Activated CD4-positive, alpha-beta memory T cell treated with anti-CD3 and anti-CD28 coated beads for 36 hours (primary cell): Measurements from ENCODE around the gene PSMD8. TPM values are rescaled to one million over a fixed set of nuclear protein-coding genes. Genes with fewer than 3 reads are reported as not detected.

Source experiments
- CTCF ChIA-PET: fragments of 350-600 bp; sonication (Branson Sonifier 250); formaldehyde crosslinking; loops from one replicate; lab custom pipeline; 2021; ENCODE audit warnings: antibody characterized with exemption, inconsistent platforms; lab: Charles Lee
- POLR2A ChIA-PET: fragments of 350-600 bp; sonication (Branson Sonifier 250); formaldehyde crosslinking; loops from one replicate; lab custom pipeline; 2021; ENCODE audit warnings: antibody characterized with exemption; lab: Charles Lee
- DNase-seq: peaks from one replicate; pipeline ENCODE4 v3.0.0-alpha.2; 2020
- H3K27ac Mint-ChIP-seq: one replicate; pipeline ENCODE4 v1.8.0; 2021; ENCODE audit warnings: mixed read lengths
- H3K27me3 Mint-ChIP-seq: one replicate; pipeline ENCODE4 v1.8.0; 2021; ENCODE audit warnings: mixed read lengths
- H3K36me3 Mint-ChIP-seq: one replicate; pipeline ENCODE4 v1.8.0; 2021; ENCODE audit warnings: mixed read lengths
- H3K4me1 Mint-ChIP-seq: one replicate; pipeline ENCODE4 v1.8.0; 2021; ENCODE audit warnings: low read depth, mixed read lengths
- H3K4me3 Mint-ChIP-seq: one replicate; pipeline ENCODE4 v1.8.0; 2021; ENCODE audit warnings: mild to moderate bottlenecking, mixed read lengths
- H3K9me3 Mint-ChIP-seq: one replicate; pipeline ENCODE4 v1.8.0; 2021; ENCODE audit warnings: mixed read lengths
- intact Hi-C: fragments of 100-400 bp; cut with micrococcal nuclease; formaldehyde crosslinking; loops from one replicate; pipeline ENCODE4 v1.15.1; 2023
- total RNA-seq, 2 experiments: library from RNA; stranded (reverse); gene quantifications; one replicate each; pipeline ENCODE4 v1.2.3, GENCODE V29; 2021

Gene PSMD8
- total RNA-seq, 2 experiments from 2014 or later: 214 to 224 TPM

- no peak overlapping the region for H3K4me3 Mint-ChIP-seq
- no peak overlapping the region for H3K27ac Mint-ChIP-seq
- ChIA-PET POLR2A (no interaction called here), CTCF (no interaction called here)
- no peaks in the 10 kb centered on the region for H3K9me3 Mint-ChIP-seq
- H3K4me1 Mint-ChIP-seq: peaks cover 22% of the 10 kb centered on the region
- intact Hi-C loops: no loop called here
- H3K27me3 Mint-ChIP-seq: no peaks in the 10 kb centered on the region
- H3K36me3 Mint-ChIP-seq: peaks cover 67% of the 10 kb centered on the region
- no peak for DNase-seq
These were observed 4.5 kb downstream of the PSMD8 start for GRCh38 chr19:38378866-38379265.

DNA sequence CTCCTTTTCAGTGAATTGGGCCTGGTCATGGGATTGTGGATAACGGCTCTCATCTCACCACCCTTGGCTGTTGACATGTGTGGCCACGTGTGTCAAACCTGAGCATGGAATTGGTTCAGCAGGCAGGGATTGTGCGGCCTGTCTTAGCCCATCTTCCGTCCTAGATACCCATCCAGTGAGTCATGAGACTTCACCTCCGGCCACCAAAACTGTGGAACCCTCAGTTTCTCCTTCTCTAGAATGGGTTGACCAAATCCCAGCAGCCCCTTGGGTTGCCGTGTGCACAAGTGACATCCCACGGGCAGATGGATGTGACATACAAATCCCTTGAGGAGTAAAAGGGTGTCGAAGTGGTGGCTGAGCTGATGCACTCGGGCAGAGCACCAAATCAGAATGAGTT is 6.8 kb downstream of the PSMD8 start:
- ChIA-PET POLR2A (interaction anchor here (1.2 kb wide), 1 partner anchor 9 kb away, joined by 3 read pairs; no protein-coding TSS in a partner anchor), CTCF (no interaction called here)
- H3K36me3 Mint-ChIP-seq: peaks cover 65% of the 10 kb centered on the region
- H3K9me3 Mint-ChIP-seq: no peaks in the 10 kb centered on the region
- intact Hi-C loops: no loop called here
- H3K4me1 Mint-ChIP-seq: peaks cover 14% of the 10 kb centered on the region
- H3K27me3 Mint-ChIP-seq: no peaks in the 10 kb centered on the region
- no peak overlapping the region for H3K27ac Mint-ChIP-seq
- no peak overlapping the region for H3K4me3 Mint-ChIP-seq
- DNase-seq: no peak

DNA sequence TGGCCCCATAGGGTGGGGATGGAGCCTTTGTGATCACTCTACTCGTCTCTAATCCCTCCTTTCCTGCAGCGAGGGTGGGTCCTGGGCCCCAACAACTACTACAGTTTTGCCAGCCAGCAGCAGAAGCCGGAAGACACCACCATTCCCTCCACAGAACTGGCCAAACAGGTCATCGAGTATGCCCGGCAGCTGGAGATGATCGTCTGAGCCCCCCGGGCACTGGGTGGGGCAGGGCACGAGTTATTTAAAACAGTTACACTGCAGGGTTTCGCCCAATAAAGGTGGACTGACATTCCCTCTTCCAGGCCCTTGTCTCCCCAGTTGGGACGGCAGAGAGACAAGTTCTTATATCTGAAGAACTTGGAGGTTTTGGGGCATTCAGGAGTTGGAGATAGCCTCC is 8.8 kb downstream of the PSMD8 start:
- DNase-seq: no peak
- Mint-ChIP-seq H3K27ac (no peak overlapping the region), H3K4me3 (no peak overlapping the region), H3K27me3 (peaks cover 3% of the 10 kb centered on the region), H3K36me3 (peaks cover 59% of the 10 kb centered on the region), H3K9me3 (no peaks in the 10 kb centered on the region), H3K4me1 (peaks cover 16% of the 10 kb centered on the region)
- intact Hi-C loops: no loop called here
- ChIA-PET POLR2A (no interaction called here), CTCF (interaction anchor here (2.5 kb wide), 1 partner anchor 20 kb away, joined by 8 read pairs; the partner anchor contains the start of gene FAM98C)

DNA sequence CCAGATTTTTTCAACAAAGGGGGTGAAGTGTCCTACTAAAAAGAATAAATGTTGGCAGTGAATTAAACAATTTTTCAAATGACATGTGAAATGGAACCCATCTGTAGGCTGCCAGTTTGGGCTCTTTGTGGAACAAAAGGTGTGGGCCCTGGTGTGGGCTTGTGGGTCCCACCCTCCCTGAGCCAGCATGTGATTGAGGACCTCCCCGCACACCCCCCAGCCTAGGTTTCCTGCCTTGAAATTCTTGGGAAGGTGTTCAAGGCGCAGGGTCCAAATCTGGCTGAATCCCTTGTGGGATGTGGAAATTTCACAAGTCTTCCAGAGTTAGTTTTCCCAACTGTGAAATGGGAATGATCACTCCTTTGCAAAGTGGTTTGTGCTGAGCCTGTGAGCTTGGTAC is 9.4 kb downstream of the PSMD8 start:
- DNase-seq: no peak
- peaks cover 59% of the 10 kb centered on the region for H3K36me3 Mint-ChIP-seq
- H3K4me1 Mint-ChIP-seq: peaks cover 17% of the 10 kb centered on the region
- no peak overlapping the region for H3K4me3 Mint-ChIP-seq
- POLR2A ChIA-PET: interaction anchor here (1.1 kb wide), 1 partner anchor 10 kb away, joined by 7 read pairs; the partner anchor contains the start of gene PSMD8
- CTCF ChIA-PET: interaction anchor here (1.5 to 2.5 kb wide), 2 partner anchors 19 to 149 kb away, joined by 4 to 8 read pairs; partner anchors contain the start of gene FAM98C
- intact Hi-C loops: no loop called here
- no peak overlapping the region for H3K27ac Mint-ChIP-seq
- H3K9me3 Mint-ChIP-seq: no peaks in the 10 kb centered on the region
- peaks cover 3% of the 10 kb centered on the region for H3K27me3 Mint-ChIP-seq

GRCh38 chr19:38384209-38385027 is 10.0 kb downstream of the PSMD8 start:
- Mint-ChIP-seq H3K4me1 (peaks cover 19% of the 10 kb centered on the region), H3K36me3 (peaks cover 53% of the 10 kb centered on the region), H3K4me3 (no peak overlapping the region), H3K9me3 (no peaks in the 10 kb centered on the region), H3K27ac (no peak overlapping the region), H3K27me3 (peaks cover 3% of the 10 kb centered on the region)
- no peak for DNase-seq
- intact Hi-C loops: loop anchor here (5.0 kb wide), 3 partner anchors 43 to 122 kb away; partner anchors contain the start of genes KCNK6, RASGRP4, SPINT2 and YIF1B
- CTCF ChIA-PET: interaction anchor here (1.5 to 2.5 kb wide), 3 partner anchors 10 to 150 kb away, joined by 4 to 8 read pairs (median 5); partner anchors contain the start of genes FAM98C and PSMD8
- POLR2A ChIA-PET: interaction anchor here (1.1 to 2.0 kb wide), 2 partner anchors 10 to 18 kb away, joined by 5 to 7 read pairs; partner anchors contain the start of genes FAM98C and PSMD8

DNA sequence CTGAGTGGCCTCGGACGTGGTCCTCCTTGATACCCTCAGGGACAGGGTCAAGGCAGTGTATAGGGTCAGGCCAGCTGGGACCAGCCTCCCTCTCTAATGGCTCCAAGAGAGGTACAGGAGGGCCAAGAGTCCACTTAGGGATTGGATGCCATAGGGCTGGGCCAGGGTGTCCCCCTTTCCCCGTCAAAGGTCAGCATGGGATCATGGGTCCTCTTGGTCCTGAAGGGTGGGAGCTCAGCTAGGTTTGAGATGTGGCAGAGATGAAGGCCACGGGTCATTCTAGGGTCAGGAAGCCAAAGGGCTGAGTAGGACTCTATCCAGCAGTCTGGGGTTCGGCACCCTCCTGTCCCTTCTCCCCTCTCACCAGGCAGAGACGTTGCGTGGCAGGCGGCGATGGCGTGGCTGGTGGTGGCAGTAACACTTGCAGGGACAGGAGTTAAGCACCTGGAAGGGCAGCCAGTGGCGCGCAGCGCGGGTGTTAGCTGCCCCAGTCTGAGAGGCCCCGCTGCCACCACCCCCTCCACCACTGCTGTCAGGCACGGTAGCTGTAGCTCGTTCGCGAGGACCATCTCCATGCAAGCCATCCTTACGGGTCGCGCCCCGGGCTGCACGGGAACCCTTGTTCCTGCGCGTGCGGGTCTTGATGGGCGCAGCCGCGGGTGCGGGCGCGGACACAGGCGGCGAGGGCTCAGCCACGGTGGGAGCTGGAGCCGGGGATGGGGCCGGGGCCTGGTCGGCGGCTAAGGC is 10.9 kb downstream of the PSMD8 start:
- H3K4me1 Mint-ChIP-seq: peaks cover 23% of the 10 kb centered on the region
- ChIA-PET POLR2A (interaction anchor here (1.4 to 3.0 kb wide), 3 partner anchors 10 to 17 kb away, joined by 5 to 28 read pairs (median 7); partner anchors contain the start of genes FAM98C and PSMD8), CTCF (interaction anchor here (1.5 to 2.5 kb wide), 3 partner anchors 11 to 151 kb away, joined by 4 to 8 read pairs (median 5); partner anchors contain the start of genes FAM98C and PSMD8)
- intact Hi-C loops: loop anchor here (5.0 kb wide), 3 partner anchors 42 to 123 kb away; partner anchors contain the start of genes KCNK6, RASGRP4, SPINT2 and YIF1B
- H3K27ac Mint-ChIP-seq: no peak overlapping the region
- H3K27me3 Mint-ChIP-seq: peaks cover 3% of the 10 kb centered on the region
- DNase-seq: no peak
- H3K36me3 Mint-ChIP-seq: peaks cover 46% of the 10 kb centered on the region
- H3K4me3 Mint-ChIP-seq: no peak overlapping the region
- no peaks in the 10 kb centered on the region for H3K9me3 Mint-ChIP-seq

DNA sequence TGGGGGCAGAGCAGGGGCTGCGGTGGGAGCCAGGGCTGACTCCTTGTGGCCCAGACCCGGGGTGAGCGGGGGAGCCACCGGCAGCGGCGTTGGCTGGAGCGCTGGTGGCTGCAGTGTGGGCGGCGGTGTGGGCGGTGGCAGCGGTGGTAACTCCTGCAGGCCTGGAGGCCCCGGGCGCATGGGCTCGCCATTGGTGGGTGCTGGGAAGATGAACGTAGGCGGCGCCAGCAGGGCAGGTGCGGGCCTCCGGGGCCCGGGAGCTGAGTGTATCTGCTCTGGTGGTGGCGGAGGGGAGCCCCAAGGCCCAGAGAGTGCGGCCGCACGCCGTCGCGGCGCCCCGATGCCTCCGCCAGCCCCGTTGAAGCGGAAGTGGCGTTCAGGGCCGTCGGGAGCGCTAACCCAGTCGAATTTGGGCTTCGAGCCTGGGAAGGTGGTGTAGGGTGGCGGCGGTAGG is 11.5 kb downstream of the PSMD8 start:
- intact Hi-C loops: loop anchor here (5.0 kb wide), 3 partner anchors 41 to 124 kb away; partner anchors contain the start of genes KCNK6, RASGRP4, SPINT2 and YIF1B
- Mint-ChIP-seq H3K36me3 (peaks cover 44% of the 10 kb centered on the region), H3K4me1 (peaks cover 23% of the 10 kb centered on the region), H3K9me3 (no peaks in the 10 kb centered on the region), H3K27me3 (peaks cover 3% of the 10 kb centered on the region), H3K4me3 (no peak overlapping the region), H3K27ac (no peak overlapping the region)
- peak; percentile 41 for DNase-seq
- ChIA-PET POLR2A (interaction anchor here (1.4 to 3.0 kb wide), 3 partner anchors 9 to 17 kb away, joined by 5 to 28 read pairs (median 7); partner anchors contain the start of genes FAM98C and PSMD8), CTCF (interaction anchor here (1.7 to 2.5 kb wide), 2 partner anchors 11 to 17 kb away, joined by 5 to 8 read pairs; partner anchors contain the start of genes FAM98C and PSMD8)

DNA sequence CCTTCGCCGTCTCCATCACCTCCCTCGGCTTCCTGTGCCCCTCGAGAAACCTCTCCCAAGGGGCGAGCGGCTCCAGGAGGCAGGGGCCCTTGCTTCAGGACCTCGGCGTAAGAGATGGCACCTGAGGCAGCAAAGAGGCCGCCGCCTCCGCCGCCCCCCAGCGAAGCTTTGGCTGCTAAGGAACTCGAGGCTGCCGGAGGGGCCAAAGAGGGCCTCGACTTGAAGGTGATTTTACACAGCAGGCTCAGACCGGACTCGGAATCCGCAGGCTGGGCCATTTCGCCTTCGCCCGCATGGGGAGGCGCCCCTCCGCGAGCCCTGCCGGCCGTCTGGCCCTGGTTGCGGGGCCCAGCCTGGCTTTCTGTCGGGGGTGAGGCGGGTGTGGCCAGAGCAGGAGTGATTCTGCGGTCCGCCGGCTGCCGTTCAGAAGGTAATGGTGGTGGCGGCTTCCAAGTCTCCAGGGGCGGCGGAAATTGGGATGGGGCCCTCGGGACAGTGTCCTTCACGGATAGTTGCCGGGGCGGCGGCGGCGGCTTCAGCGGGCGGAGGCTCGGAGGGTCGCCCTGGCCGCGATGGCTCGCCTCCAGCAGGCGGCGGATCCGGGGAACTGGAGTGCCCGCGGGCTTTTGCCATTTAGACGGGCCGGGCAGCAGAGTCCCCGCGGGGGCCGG is 12.1 kb downstream of the PSMD8 start:
- H3K4me3 Mint-ChIP-seq: no peak overlapping the region
- peaks cover 3% of the 10 kb centered on the region for H3K27me3 Mint-ChIP-seq
- peaks cover 23% of the 10 kb centered on the region for H3K4me1 Mint-ChIP-seq
- no peak for DNase-seq
- intact Hi-C loops: loop anchor here (5.0 kb wide), 3 partner anchors 41 to 124 kb away; partner anchors contain the start of genes KCNK6, RASGRP4, SPINT2 and YIF1B
- ChIA-PET POLR2A (interaction anchor here (1.4 to 3.0 kb wide), 3 partner anchors 9 to 16 kb away, joined by 5 to 28 read pairs (median 7); partner anchors contain the start of genes FAM98C and PSMD8), CTCF (interaction anchor here (2.0 kb wide), 1 partner anchor 12 kb away, joined by 6 read pairs; the partner anchor contains the start of gene PSMD8)
- peaks cover 38% of the 10 kb centered on the region for H3K36me3 Mint-ChIP-seq
- no peak overlapping the region for H3K27ac Mint-ChIP-seq
- H3K9me3 Mint-ChIP-seq: no peaks in the 10 kb centered on the region

DNA sequence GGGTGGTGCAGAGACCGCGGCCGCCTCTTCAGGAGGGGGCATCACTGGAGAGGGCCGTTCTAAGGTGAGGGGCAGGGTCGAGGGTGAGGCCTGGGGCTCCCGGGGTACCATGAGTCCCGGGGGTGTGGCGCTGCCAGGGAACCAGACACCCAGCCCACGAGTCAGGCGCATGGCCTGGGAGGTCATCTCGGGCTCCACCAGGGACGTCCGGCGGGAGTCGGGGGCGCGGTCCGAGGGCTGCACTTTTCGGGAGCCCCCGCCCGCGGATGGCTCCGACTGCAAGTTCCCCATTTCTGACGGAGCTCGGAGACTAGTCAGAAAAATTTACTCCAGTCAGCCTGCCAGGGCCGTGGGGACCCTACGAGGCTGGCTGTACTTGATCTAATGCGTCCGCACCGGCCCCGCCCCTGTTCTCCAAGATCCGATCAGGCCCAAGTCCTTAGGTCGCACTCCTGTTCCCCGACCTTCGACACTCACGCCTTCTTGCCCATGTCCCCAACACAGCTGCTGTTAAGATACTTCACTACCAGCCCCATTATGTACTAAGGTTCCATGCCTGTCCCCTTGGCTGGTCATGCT is 12.7 kb downstream of the PSMD8 start:
- Mint-ChIP-seq H3K36me3 (peaks cover 32% of the 10 kb centered on the region), H3K4me3 (peak overlapping the region; percentile 63), H3K4me1 (peaks cover 23% of the 10 kb centered on the region), H3K27me3 (peaks cover 3% of the 10 kb centered on the region), H3K27ac (peak overlapping the region; percentile 30), H3K9me3 (no peaks in the 10 kb centered on the region)
- POLR2A ChIA-PET: interaction anchor here (1.2 to 3.0 kb wide), 3 partner anchors 9 to 26 kb away, joined by 4 to 28 read pairs (median 8); partner anchors contain the start of gene PSMD8
- DNase-seq: no peak
- intact Hi-C loops: loop anchor here (5.0 kb wide), 3 partner anchors 40 to 125 kb away; partner anchors contain the start of genes KCNK6, RASGRP4, SPINT2 and YIF1B
- CTCF ChIA-PET: interaction anchor here (0.7 to 4.1 kb wide), 6 partner anchors 11 to 543 kb away, joined by 3 to 33 read pairs (median 6); partner anchors contain the start of genes FAM98C, MRPS12, PSMD8 and SARS2
